K562 (cell line): ENCODE data around the gene ATRIP. TPM values are rescaled to one million over a fixed set of nuclear protein-coding genes. Genes with fewer than 3 reads are reported as not detected.
A peak's percentile ranks its signal among the peaks of the same experiment; 100 is the strongest.

Experiments
- HES1 ChIP-seq: fragments of 450-650 bp; IDR thresholded peaks from 2 replicates; pipeline ENCODE4 v1.6.1; 2016; ENCODE audit warnings: low read depth, mild to moderate bottlenecking, moderate library complexity
- MITF ChIP-seq: IDR thresholded peaks from 2 replicates; pipeline ENCODE4 v1.6.1; 2014; ENCODE audit warnings: antibody characterized with exemption
- NBN ChIP-seq: fragments of 450-650 bp; IDR thresholded peaks from 2 replicates; pipeline ENCODE4 v1.6.1; 2016; ENCODE audit warnings: low read depth, mild to moderate bottlenecking
- NCOA2 ChIP-seq, 2 experiments: fragments of 450-650 bp; IDR thresholded peaks; 2 replicates each; pipeline ENCODE4 v1.6.1; 2018; ENCODE audit warnings: mild to moderate bottlenecking in 2 of 2, moderate library complexity in 1 of 2; ENCODE audit not compliant: partially characterized antibody in 2 of 2
- PCBP1 ChIP-seq: fragments of 200-400 bp; formaldehyde crosslinking; IDR thresholded peaks from 2 replicates; pipeline ENCODE4 v1.6.1; 2018; ENCODE audit warnings: mild to moderate bottlenecking, low read depth, low read length; ENCODE audit not compliant: poor library complexity, severe bottlenecking
- SIX5 ChIP-seq, 2 experiments: IDR thresholded peaks; 2 replicates each; pipeline ENCODE4 v1.6.1; 2011; ENCODE audit warnings: low read length in 2 of 2, borderline replicate concordance in 1 of 2, low read depth in 1 of 2, mild to moderate bottlenecking in 1 of 2, moderate library complexity in 1 of 2; ENCODE audit not compliant: insufficient read depth in 1 of 2
- SMC3 ChIP-seq: conservative IDR thresholded peaks from 2 replicates; pipeline ENCODE4 v1.6.1; 2011; ENCODE audit warnings: low read depth, low read length, improper control_type of control experiment; ENCODE audit not compliant: insufficient read depth
- SRSF7 ChIP-seq: fragments of 200-400 bp; formaldehyde crosslinking; optimal IDR thresholded peaks from 2 replicates; pipeline ENCODE3; 2017; ENCODE audit warnings: mild to moderate bottlenecking, low read depth, low read length
- TSC22D4 ChIP-seq: fragments of 450-650 bp; IDR thresholded peaks from 2 replicates; pipeline ENCODE4 v1.6.1; 2016; ENCODE audit warnings: missing genetic modification characterization, missing biosample characterization, control low read depth
- ZC3H11A ChIP-seq: IDR thresholded peaks from 2 replicates; pipeline ENCODE4 v1.6.1; 2012; ENCODE audit warnings: low read depth, low read length, improper control_type of control experiment
- ZEB2 ChIP-seq: fragments of 450-650 bp; IDR thresholded peaks from 2 replicates; pipeline ENCODE4 v1.6.1; 2016
- ZFPM2 ChIP-seq: fragments of 250-450 bp; sonication (Bioruptor Pico); IDR thresholded peaks from 2 replicates; pipeline ENCODE4 v1.5.1; 2022; ENCODE audit warnings: mild to moderate bottlenecking
- ZNF512 ChIP-seq: IDR thresholded peaks from 2 replicates; pipeline ENCODE4 v1.6.1; 2016; ENCODE audit warnings: missing genetic modification characterization, missing compliant biosample characterization
- polyA plus RNA-seq, 8 experiments: library from polyadenylated mRNA; depleted of rRNA in 4 of 8; stranded (reverse) in 5 of 8; unstranded in 3 of 8; fragments of >200 nt; fragmentation: Nextera tagmentation in 2 of 8; fragmentation: Illumina TruSeq in 1 of 8; extraction: Ambion mirVana in 2 of 8; extraction: Trizol in 1 of 8; gene quantifications; 2 replicates each; pipeline versions ENCODE4 v1.2.1 to v1.2.3, GENCODE V29; 2011 to 2014; ENCODE audit warnings: inconsistent platforms in 1 of 8, missing spikeins in 1 of 8
- total RNA-seq, 7 experiments: library from RNA; depleted of rRNA in 6 of 7; stranded (reverse); fragments of >200 nt in 6 of 7; fragmentation: Illumina TruSeq in 2 of 7; extraction: Trizol in 2 of 7; gene quantifications; 2 replicates each; pipeline versions ENCODE4 v1.2.1 to v1.2.3, GENCODE V29; 2011 to 2021; ENCODE audit warnings: low replicate concordance in 1 of 7
- TF ChIP-seq, protein P1 (sequence below): fragments of 450-650 bp; formaldehyde crosslinking; IDR thresholded peaks from 2 replicates; pipeline ENCODE4 v1.4.0; 2020; ENCODE audit warnings: mild to moderate bottlenecking, moderate library complexity
- TF ChIP-seq, protein P2 (sequence below): conservative IDR thresholded peaks from 2 replicates; pipeline ENCODE4 v1.6.1; 2011; ENCODE audit warnings: low read depth, mild to moderate bottlenecking, low read length; ENCODE audit not compliant: control insufficient read depth

ATRIP gene
- total and polyA plus RNA-seq, 9 of the 15 experiments (the other 6 are each of a cell fraction or from before 2014, with no cell fraction given), result 1.7 to 15.7 (median 10.5) TPM

DNA sequence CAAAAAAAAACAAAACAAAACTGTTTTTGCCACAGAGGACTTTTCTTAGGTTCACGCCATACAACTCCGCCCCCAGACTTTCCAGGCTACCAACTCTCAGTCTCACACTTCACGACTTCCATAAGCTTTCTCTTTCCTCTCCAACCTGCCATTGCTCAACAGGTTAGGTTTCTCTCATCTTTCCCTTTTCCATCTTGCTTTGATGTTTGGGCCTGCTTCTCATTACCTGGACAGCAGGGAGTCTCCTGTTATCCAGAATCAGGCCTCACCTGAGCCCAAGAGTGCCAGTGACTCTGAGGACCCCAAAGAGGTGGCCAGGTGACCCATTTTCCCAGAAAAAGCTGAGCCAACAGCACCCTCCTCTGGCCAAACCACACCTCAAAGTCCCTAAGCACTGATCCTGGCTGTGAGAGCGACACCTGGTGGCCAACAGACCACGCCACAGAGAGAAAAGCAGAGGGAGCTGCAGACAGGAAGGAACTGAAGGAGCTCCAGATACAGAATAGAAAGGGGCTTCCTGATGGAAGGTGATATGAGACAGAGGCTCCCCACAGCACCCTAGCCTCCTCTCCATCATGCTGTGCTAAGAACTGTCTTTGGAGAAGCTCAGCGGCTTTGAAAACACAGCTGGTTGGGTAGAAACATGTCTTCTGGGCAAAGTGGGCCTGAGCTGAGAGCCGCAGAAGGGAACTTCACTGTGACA is 10.6 kb upstream of the ATRIP start (continued):
- no peak for TF ChIP-seq HES1
- no peak for TF ChIP-seq ZNF512
- no peak for TF ChIP-seq PCBP1
- TF ChIP-seq NCOA2 (IDR thresholded peaks at IDR 0.05; ENCODE audit: partially characterized antibody in 2 of 2), result no peak
- TF ChIP-seq ZFPM2 (CRISPR knock-in tag), result no peak
- TF ChIP-seq SRSF7, result no peak
- TF ChIP-seq MITF, result no peak
- TF ChIP-seq NBN, result peak; percentile 29; the same call in 1 of the 2 replicates
- TF ChIP-seq, protein P1, sequence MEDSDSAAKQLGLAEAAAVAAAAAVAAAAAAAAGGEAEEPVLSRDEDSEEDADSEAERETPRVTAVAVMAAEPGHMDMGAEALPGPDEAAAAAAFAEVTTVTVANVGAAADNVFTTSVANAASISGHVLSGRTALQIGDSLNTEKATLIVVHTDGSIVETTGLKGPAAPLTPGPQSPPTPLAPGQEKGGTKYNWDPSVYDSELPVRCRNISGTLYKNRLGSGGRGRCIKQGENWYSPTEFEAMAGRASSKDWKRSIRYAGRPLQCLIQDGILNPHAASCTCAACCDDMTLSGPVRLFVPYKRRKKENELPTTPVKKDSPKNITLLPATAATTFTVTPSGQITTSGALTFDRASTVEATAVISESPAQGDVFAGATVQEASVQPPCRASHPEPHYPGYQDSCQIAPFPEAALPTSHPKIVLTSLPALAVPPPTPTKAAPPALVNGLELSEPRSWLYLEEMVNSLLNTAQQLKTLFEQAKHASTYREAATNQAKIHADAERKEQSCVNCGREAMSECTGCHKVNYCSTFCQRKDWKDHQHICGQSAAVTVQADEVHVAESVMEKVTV (CRISPR knock-in tag), result peak; percentile 89
- TF ChIP-seq, protein P2, sequence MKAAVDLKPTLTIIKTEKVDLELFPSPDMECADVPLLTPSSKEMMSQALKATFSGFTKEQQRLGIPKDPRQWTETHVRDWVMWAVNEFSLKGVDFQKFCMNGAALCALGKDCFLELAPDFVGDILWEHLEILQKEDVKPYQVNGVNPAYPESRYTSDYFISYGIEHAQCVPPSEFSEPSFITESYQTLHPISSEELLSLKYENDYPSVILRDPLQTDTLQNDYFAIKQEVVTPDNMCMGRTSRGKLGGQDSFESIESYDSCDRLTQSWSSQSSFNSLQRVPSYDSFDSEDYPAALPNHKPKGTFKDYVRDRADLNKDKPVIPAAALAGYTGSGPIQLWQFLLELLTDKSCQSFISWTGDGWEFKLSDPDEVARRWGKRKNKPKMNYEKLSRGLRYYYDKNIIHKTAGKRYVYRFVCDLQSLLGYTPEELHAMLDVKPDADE, result no peak
- peak; percentile 98 for TF ChIP-seq SMC3
- TF ChIP-seq TSC22D4 (tag), result no peak
- no peak for TF ChIP-seq SIX5 (IDR thresholded peaks at IDR 0.05; ENCODE audit: borderline replicate concordance in 1 of 2, insufficient read depth in 1 of 2, low read depth in 1 of 2, low read length in 2 of 2)
- TF ChIP-seq ZEB2, result 0 out of 2 replicates have a peak, but pooled peaks have one; percentile 16
- TF ChIP-seq ZC3H11A, result no peak
